Measurements from ENCODE around the gene LHX2.

GRCh38 chr9:124060844-124061605 is 49.5 kb downstream of the LHX2 start:
- TF ChIP-seq POLR2A (IDR thresholded peaks at IDR 0.05) (no peak), CTCF (IDR thresholded peaks at IDR 0.05) (no peak)
